NCI-H82 (cell line): ENCODE data around the gene ENHO.
A peak's percentile ranks its signal among the peaks of the same experiment; 100 is the strongest.

Experiments used
- DNase-seq: peaks from one replicate; lab custom pipeline; 2025; lab: John Stamatoyannopoulos, UW

The ENHO gene

GRCh38 chr9:34524349-34524748, 1.6 kb upstream of the ENHO start:
- DNase-seq, result no peak

- no peak for DNase-seq
Measured at GRCh38 chr9:34522091-34522887, 501 bp downstream of the ENHO start.

- no peak for DNase-seq
Measured at GRCh38 chr9:34521406-34522045, 1.3 kb downstream of the ENHO start.

GRCh38 chr9:34520505-34521385, 2.0 kb downstream of the ENHO start:
- DNase-seq, result no peak

GRCh38 chr9:34520096-34520495, 2.7 kb downstream of the ENHO start:
- DNase-seq, result no peak

GRCh38 chr9:34519321-34520020, 3.3 kb downstream of the ENHO start:
- DNase-seq, result no peak

- no peak for DNase-seq
Measured at GRCh38 chr9:34518896-34519295, 3.9 kb downstream of the ENHO start.

GRCh38 chr9:34518110-34518616, 4.6 kb downstream of the ENHO start:
- DNase-seq, result peak; percentile 9

- no peak for DNase-seq
Measured at GRCh38 chr9:34517185-34517584, 5.6 kb downstream of the ENHO start.

GRCh38 chr9:34515959-34516358, 6.8 kb downstream of the ENHO start:
- DNase-seq, result no peak

- DNase-seq, result no peak
Measured at GRCh38 chr9:34514816-34515215, 8.0 kb downstream of the ENHO start.

- DNase-seq, result no peak
Measured at GRCh38 chr9:34514401-34514800, 8.4 kb downstream of the ENHO start.

- peak; percentile 55 for DNase-seq
Measured at GRCh38 chr9:34513567-34514214, 9.1 kb downstream of the ENHO start.

- no peak for DNase-seq
Measured at GRCh38 chr9:34512131-34513078, 10.4 kb downstream of the ENHO start.

- no peak for DNase-seq
Measured at GRCh38 chr9:34510497-34511468, 12.0 kb downstream of the ENHO start.

GRCh38 chr9:34508951-34509350, 13.8 kb downstream of the ENHO start:
- no peak for DNase-seq

GRCh38 chr9:34508463-34508862, 14.3 kb downstream of the ENHO start:
- no peak for DNase-seq

GRCh38 chr9:34507966-34508365, 14.8 kb downstream of the ENHO start:
- no peak for DNase-seq

- no peak for DNase-seq
Measured at GRCh38 chr9:34507556-34507955, 15.2 kb downstream of the ENHO start.
